ENCODE measurements around the gene BIRC2. TPM values are rescaled to one million over a fixed set of nuclear protein-coding genes. Genes with fewer than 3 reads are reported as not detected.
A peak's percentile ranks its signal among the peaks of the same experiment; 100 is the strongest.
"Not testable (repeated sequence)": the region's sequence is repeated elsewhere in the genome, so short reads cannot be mapped to it uniquely, and the experiment has no call there.

BIRC2 gene
- total RNA-seq, 1 donor: 76.0 TPM

DNA sequence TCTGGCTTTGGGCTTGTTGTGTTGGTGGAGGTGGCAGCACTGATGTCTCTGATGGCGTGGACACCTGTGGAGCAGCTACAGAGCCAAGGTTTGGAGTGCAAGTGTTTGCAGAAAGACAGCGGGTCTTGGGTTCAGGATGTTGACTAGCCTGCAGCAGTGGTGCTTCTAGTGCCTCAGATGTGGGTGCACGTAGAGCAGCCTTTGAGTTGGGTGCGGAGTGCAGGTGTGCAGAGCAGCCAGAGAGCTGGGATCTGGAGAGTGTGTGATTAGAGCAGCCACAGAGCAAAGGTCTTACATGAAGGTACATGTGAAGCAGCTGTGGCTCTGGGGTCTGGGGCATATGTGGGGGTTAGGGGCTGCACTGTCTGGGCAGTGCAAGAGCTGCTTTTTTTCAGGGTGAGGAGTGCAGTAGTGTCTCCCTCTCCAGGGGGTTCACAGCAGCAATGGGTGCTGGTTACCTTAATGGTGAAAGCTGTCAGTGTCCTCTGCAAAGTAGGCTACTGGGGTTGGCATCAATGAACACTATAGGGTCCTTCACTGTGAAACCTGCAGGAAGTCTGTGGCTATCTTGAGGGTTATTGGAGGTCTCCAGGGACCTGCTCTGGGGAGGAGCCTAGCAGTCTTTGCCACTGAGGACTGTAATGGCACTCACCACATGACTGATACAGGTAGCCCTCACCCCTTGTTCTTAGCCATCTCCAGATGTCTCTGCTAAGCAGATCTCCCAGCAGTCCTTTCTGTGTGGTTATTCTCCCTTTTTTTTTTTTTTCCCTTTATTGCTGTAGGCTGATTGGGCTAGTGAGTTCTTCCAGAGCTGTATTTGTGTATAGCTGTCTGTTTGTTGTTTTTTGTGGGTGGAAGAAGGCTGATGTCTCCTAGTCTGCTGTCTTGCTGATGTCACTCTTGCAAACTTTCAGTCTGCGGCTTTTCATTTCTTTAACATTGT is 14.3 kb downstream of the BIRC2 start:
- H3K79me2 ChIP-seq (ENCODE audit: insufficient read depth, low read length): peaks cover 76% of the 10 kb centered on the region
- H3K27me3 ChIP-seq (ENCODE audit: insufficient read depth, low read length): no peaks in the 10 kb centered on the region
- DNase-seq (ENCODE audit: insufficient read length, low spot score, missing footprints): no peak
- H3K4me1 ChIP-seq (ENCODE audit: insufficient read depth, low read length): no peaks in the 10 kb centered on the region
- H3K4me2 ChIP-seq (ENCODE audit: insufficient read depth, low read length): no peak overlapping the region
- H3K9me3 ChIP-seq (ENCODE audit: low read depth, low read length): no peaks in the 10 kb centered on the region
- H2AFZ ChIP-seq (ENCODE audit: low read length): no peak overlapping the region
- no peak overlapping the region for H3K27ac ChIP-seq (ENCODE audit: low read depth, low read length)
- peaks cover 58% of the 10 kb centered on the region for H3K36me3 ChIP-seq (ENCODE audit: insufficient read depth, low read length)
- TF ChIP-seq, protein P1, sequence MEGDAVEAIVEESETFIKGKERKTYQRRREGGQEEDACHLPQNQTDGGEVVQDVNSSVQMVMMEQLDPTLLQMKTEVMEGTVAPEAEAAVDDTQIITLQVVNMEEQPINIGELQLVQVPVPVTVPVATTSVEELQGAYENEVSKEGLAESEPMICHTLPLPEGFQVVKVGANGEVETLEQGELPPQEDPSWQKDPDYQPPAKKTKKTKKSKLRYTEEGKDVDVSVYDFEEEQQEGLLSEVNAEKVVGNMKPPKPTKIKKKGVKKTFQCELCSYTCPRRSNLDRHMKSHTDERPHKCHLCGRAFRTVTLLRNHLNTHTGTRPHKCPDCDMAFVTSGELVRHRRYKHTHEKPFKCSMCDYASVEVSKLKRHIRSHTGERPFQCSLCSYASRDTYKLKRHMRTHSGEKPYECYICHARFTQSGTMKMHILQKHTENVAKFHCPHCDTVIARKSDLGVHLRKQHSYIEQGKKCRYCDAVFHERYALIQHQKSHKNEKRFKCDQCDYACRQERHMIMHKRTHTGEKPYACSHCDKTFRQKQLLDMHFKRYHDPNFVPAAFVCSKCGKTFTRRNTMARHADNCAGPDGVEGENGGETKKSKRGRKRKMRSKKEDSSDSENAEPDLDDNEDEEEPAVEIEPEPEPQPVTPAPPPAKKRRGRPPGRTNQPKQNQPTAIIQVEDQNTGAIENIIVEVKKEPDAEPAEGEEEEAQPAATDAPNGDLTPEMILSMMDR (IDR thresholded peaks at IDR 0.05; ENCODE audit: extremely low read depth, low read depth, low read length): no peak
- peaks cover 10% of the 10 kb centered on the region for H4K20me1 ChIP-seq (ENCODE audit: insufficient read depth, low read length)
- no peak overlapping the region for H3K4me3 ChIP-seq (ENCODE audit: insufficient read depth, low read length)

DNA sequence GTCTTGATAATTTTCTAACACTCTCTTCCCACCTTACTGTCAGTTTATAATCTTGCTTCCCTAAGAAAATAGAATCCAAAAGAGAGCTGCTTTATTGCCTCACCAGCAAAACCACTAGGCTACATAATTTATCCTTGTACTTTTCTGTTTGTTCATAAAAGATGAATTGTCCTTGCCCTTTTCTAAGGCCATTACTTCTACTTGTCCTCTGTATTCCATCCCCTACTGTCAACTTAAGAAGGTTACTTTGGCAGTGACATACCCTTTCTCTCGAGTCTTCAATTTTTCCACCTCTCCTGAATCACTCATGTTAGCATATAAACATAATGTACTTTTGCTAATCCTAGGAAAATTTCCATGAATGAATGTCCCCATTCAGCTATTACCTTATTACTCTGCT is 18.0 kb downstream of the BIRC2 start:
- no peaks in the 10 kb centered on the region for H3K27me3 ChIP-seq (ENCODE audit: insufficient read depth, low read length)
- DNase-seq (ENCODE audit: insufficient read length, low spot score, missing footprints): no peak
- H3K27ac ChIP-seq (ENCODE audit: low read depth, low read length): no peak overlapping the region
- H3K9me3 ChIP-seq (ENCODE audit: low read depth, low read length): no peaks in the 10 kb centered on the region
- no peak overlapping the region for H3K4me2 ChIP-seq (ENCODE audit: insufficient read depth, low read length)
- no peak overlapping the region for H2AFZ ChIP-seq (ENCODE audit: low read length)
- H3K4me3 ChIP-seq (ENCODE audit: insufficient read depth, low read length): no peak overlapping the region
- TF ChIP-seq, protein P1 (IDR thresholded peaks at IDR 0.05; ENCODE audit: extremely low read depth, low read depth, low read length): no peak
- H3K36me3 ChIP-seq (ENCODE audit: insufficient read depth, low read length): peaks cover 67% of the 10 kb centered on the region
- H3K4me1 ChIP-seq (ENCODE audit: insufficient read depth, low read length): no peaks in the 10 kb centered on the region
- H3K79me2 ChIP-seq (ENCODE audit: insufficient read depth, low read length): peaks cover 68% of the 10 kb centered on the region
- H4K20me1 ChIP-seq (ENCODE audit: insufficient read depth, low read length): peaks cover 7% of the 10 kb centered on the region

DNA sequence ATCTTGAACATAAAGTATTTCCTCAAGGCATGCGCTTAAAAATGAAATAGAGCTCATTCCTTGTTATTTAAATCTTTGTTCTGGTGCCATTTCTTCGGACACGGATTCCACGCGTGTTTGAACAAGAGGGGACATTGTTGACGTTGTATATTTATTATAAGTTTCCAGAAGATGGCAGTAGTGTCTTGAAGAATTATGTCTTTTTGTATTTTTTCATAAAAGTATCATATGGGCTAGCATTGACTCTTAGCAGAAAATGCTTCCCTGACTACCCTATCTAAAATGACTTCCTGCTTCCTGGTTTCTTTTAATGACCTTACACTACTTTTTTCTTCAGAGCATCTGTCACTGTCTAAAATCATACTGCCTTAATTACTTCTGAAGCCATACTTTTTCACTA is 20.4 kb downstream of the BIRC2 start:
- Histone ChIP-seq H3K27me3 (ENCODE audit: insufficient read depth, low read length) (no peaks in the 10 kb centered on the region), H3K4me1 (ENCODE audit: insufficient read depth, low read length) (no peaks in the 10 kb centered on the region), H3K36me3 (ENCODE audit: insufficient read depth, low read length) (peaks cover 56% of the 10 kb centered on the region), H3K4me2 (ENCODE audit: insufficient read depth, low read length) (no peak overlapping the region), H4K20me1 (ENCODE audit: insufficient read depth, low read length) (no peaks in the 10 kb centered on the region), H3K79me2 (ENCODE audit: insufficient read depth, low read length) (peaks cover 47% of the 10 kb centered on the region), H3K4me3 (ENCODE audit: insufficient read depth, low read length) (no peak overlapping the region), H2AFZ (ENCODE audit: low read length) (no peak overlapping the region), H3K9me3 (ENCODE audit: low read depth, low read length) (no peaks in the 10 kb centered on the region), H3K27ac (ENCODE audit: low read depth, low read length) (no peak overlapping the region)
- TF ChIP-seq, protein P1 (IDR thresholded peaks at IDR 0.05; ENCODE audit: extremely low read depth, low read depth, low read length): peak; percentile 34
- DNase-seq (ENCODE audit: insufficient read length, low spot score, missing footprints): no peak

DNA sequence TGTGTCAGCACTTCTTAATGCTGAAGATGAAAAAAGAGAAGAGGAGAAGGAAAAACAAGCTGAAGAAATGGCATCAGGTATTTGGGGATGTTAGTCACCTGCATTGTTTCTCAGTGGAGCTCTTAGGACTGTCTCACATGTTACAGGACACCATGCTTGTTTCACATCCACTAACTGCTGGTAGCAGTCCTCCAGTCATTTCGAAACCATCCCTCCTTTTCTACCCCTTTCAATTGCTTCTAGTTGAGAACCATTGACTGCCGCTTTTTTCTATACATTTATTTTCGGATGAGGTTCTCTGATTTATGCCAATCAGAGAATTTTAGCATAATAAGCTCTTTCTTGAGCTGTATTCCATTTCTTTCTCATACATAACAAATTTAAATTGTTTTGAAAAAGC is 21.5 kb downstream of the BIRC2 start:
- DNase-seq (ENCODE audit: insufficient read length, low spot score, missing footprints): no peak
- Histone ChIP-seq H2AFZ (ENCODE audit: low read length) (no peak overlapping the region), H3K27me3 (ENCODE audit: insufficient read depth, low read length) (no peaks in the 10 kb centered on the region), H3K36me3 (ENCODE audit: insufficient read depth, low read length) (peaks cover 49% of the 10 kb centered on the region), H3K9me3 (ENCODE audit: low read depth, low read length) (no peaks in the 10 kb centered on the region), H3K27ac (ENCODE audit: low read depth, low read length) (no peak overlapping the region), H3K4me2 (ENCODE audit: insufficient read depth, low read length) (no peak overlapping the region), H3K79me2 (ENCODE audit: insufficient read depth, low read length) (peaks cover 44% of the 10 kb centered on the region), H4K20me1 (ENCODE audit: insufficient read depth, low read length) (no peaks in the 10 kb centered on the region), H3K4me3 (ENCODE audit: insufficient read depth, low read length) (no peak overlapping the region), H3K4me1 (ENCODE audit: insufficient read depth, low read length) (no peaks in the 10 kb centered on the region)
- TF ChIP-seq, protein P1 (IDR thresholded peaks at IDR 0.05; ENCODE audit: extremely low read depth, low read depth, low read length): no peak

DNA sequence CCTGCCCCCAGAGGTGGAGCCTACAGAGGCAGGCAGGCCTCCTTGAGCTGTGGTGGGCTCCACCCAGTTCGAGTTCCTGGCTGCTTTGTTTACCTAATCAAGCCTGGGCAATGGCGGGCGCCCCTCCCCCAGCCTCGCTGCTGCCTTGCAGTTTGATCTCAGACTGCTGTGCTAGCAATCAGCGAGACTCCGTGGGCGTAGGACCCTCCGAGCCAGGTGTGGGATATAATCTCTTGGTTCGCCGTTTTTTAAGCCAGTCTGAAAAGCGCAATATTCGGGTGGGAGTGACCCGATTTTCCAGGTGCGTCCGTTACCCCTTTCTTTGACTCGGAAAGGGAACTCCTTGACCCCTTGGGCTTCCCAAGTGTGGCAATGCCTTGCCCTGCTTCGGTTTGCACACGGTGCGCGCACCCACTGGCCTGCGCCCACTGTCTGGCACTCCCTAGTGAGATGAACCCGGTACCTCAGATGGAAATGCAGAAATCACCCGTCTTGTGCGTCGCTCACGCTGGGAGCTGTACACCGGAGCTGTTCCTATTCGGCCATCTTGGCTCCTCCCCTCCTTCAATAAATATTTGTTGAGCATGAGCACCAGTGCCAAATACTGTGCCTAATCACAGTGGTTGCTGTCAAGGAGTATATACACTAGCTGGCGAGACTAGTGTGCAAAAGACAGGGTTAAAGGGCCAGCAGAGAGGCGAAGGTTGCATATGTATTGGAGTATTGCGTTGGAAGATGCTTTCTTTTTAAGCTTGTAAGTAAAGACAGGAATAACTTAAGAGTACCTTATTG is 27.8 kb downstream of the BIRC2 start:
- peaks cover 29% of the 10 kb centered on the region for H3K79me2 ChIP-seq (ENCODE audit: insufficient read depth, low read length)
- not testable (repeated sequence) for H3K27me3 ChIP-seq (ENCODE audit: insufficient read depth, low read length); H3K4me3 ChIP-seq (ENCODE audit: insufficient read depth, low read length); DNase-seq (ENCODE audit: insufficient read length, low spot score, missing footprints); H2AFZ ChIP-seq (ENCODE audit: low read length); H3K4me2 ChIP-seq (ENCODE audit: insufficient read depth, low read length); H3K27ac ChIP-seq (ENCODE audit: low read depth, low read length); H3K9me3 ChIP-seq (ENCODE audit: low read depth, low read length); H4K20me1 ChIP-seq (ENCODE audit: insufficient read depth, low read length); H3K4me1 ChIP-seq (ENCODE audit: insufficient read depth, low read length)
- H3K36me3 ChIP-seq (ENCODE audit: insufficient read depth, low read length): peaks cover 17% of the 10 kb centered on the region
